NCI-H460 (cell line): ENCODE measurements around the gene PACRG. TPM values are rescaled to one million over a fixed set of nuclear protein-coding genes. Genes with fewer than 3 reads are reported as not detected.
"Not testable (repeated sequence)": the region's sequence is repeated elsewhere in the genome, so short reads cannot be mapped to it uniquely, and the experiment has no call there.

Experiments
- DNase-seq: peaks from one replicate; pipeline ENCODE4 v3.0.0-alpha.2; 2016; ENCODE audit warnings: low read depth; ENCODE audit errors: extremely low read depth
- total RNA-seq: library from RNA; depleted of rRNA; stranded (reverse); fragments of >200 nt; shearing (Covaris generic); gene quantifications from 2 replicates; pipeline ENCODE4 v1.2.3, GENCODE V29; 2014

The PACRG gene
- total RNA-seq, 1 experiment from 2014 or later = 0.15 TPM

GRCh38 chr6:163298079-163298830 is 570.5 kb downstream of the PACRG start:
- no peak for DNase-seq

- no peak for DNase-seq
Measured at GRCh38 chr6:163300838-163301237, 573.1 kb downstream of the PACRG start.

GRCh38 chr6:163301726-163302635 is 574.2 kb downstream of the PACRG start:
- DNase-seq = no peak

GRCh38 chr6:163302747-163303146 is 575.0 kb downstream of the PACRG start:
- DNase-seq = no peak

- no peak for DNase-seq
Measured at GRCh38 chr6:163306000-163306399, 578.2 kb downstream of the PACRG start.

GRCh38 chr6:163308629-163309440 is 581.1 kb downstream of the PACRG start:
- DNase-seq = no peak

- no peak for DNase-seq
Measured at GRCh38 chr6:163309491-163310026, 581.8 kb downstream of the PACRG start.

GRCh38 chr6:163310096-163310972 is 582.6 kb downstream of the PACRG start:
- DNase-seq = no peak

GRCh38 chr6:163310973-163311383 is 583.2 kb downstream of the PACRG start:
- no peak for DNase-seq

GRCh38 chr6:163311830-163312229 is 584.1 kb downstream of the PACRG start:
- no peak for DNase-seq

GRCh38 chr6:163313566-163313965 is 585.8 kb downstream of the PACRG start:
- no peak for DNase-seq

- DNase-seq = no peak
Measured at GRCh38 chr6:163313981-163314380, 586.2 kb downstream of the PACRG start.

- no peak for DNase-seq
Measured at GRCh38 chr6:163314791-163315470, 587.2 kb downstream of the PACRG start.

- DNase-seq = not testable (repeated sequence)
Measured at GRCh38 chr6:163316866-163317495, 589.2 kb downstream of the PACRG start.

- DNase-seq = no peak
Measured at GRCh38 chr6:163318071-163318786, 590.5 kb downstream of the PACRG start.

GRCh38 chr6:163319609-163320366 is 592.0 kb downstream of the PACRG start:
- no peak for DNase-seq

- no peak for DNase-seq
Measured at GRCh38 chr6:163320402-163320801, 592.6 kb downstream of the PACRG start.
